HG03575 (cell line): ENCODE measurements around the gene DGKB.
"Not testable (repeated sequence)": the region's sequence is repeated elsewhere in the genome, so short reads cannot be mapped to it uniquely, and the experiment has no call there.

Experiments
- ATAC-seq: cut with Tn5 transposase; IDR thresholded peaks from one replicate; pipeline ENCODE4 v1.9.1; 2021; ENCODE audit not compliant: unreplicated experiment, insufficient number of reproducible peaks, low FRiP score; ENCODE audit errors: extremely low read depth

DGKB gene

GRCh38 chr7:14292737-14293136 lies 609.8 kb downstream of the DGKB start:
- ATAC-seq: no peak

GRCh38 chr7:14289957-14290356 lies 612.6 kb downstream of the DGKB start:
- ATAC-seq: no peak

- ATAC-seq: no peak
Measured at GRCh38 chr7:14288701-14289100, 613.9 kb downstream of the DGKB start.

- no peak for ATAC-seq
Measured at GRCh38 chr7:14287398-14287797, 615.2 kb downstream of the DGKB start.

GRCh38 chr7:14286036-14286435 lies 616.5 kb downstream of the DGKB start:
- ATAC-seq: no peak

GRCh38 chr7:14279065-14279871 lies 623.3 kb downstream of the DGKB start:
- not testable (repeated sequence) for ATAC-seq

GRCh38 chr7:14275356-14275755 lies 627.2 kb downstream of the DGKB start:
- no peak for ATAC-seq

GRCh38 chr7:14271441-14271840 lies 631.1 kb downstream of the DGKB start:
- no peak for ATAC-seq

GRCh38 chr7:14270099-14270498 lies 632.5 kb downstream of the DGKB start:
- no peak for ATAC-seq

GRCh38 chr7:14260011-14260410 lies 642.5 kb downstream of the DGKB start:
- no peak for ATAC-seq

- ATAC-seq: no peak
Measured at GRCh38 chr7:14258861-14259260, 643.7 kb downstream of the DGKB start.

GRCh38 chr7:14258441-14258840 lies 644.1 kb downstream of the DGKB start:
- ATAC-seq: no peak

GRCh38 chr7:14252458-14252857 lies 650.1 kb downstream of the DGKB start:
- ATAC-seq: no peak

- no peak for ATAC-seq
Measured at GRCh38 chr7:14242175-14242574, 660.4 kb downstream of the DGKB start.

GRCh38 chr7:14236834-14237233 lies 665.7 kb downstream of the DGKB start:
- ATAC-seq: no peak

GRCh38 chr7:14235056-14235455 lies 667.5 kb downstream of the DGKB start:
- ATAC-seq: no peak

GRCh38 chr7:14233868-14234369 lies 668.6 kb downstream of the DGKB start:
- no peak for ATAC-seq

GRCh38 chr7:14233076-14233867 lies 669.3 kb downstream of the DGKB start:
- no peak for ATAC-seq

GRCh38 chr7:14229047-14229446 lies 673.5 kb downstream of the DGKB start:
- no peak for ATAC-seq

- no peak for ATAC-seq
Measured at GRCh38 chr7:14228341-14228740, 674.2 kb downstream of the DGKB start.
